ENCODE data around the gene LRRC46.

The LRRC46 gene

GRCh38 chr17:47837401-47838039 lies 6.0 kb downstream of the LRRC46 start:
- no peak overlapping the region for H3K4me3 Mint-ChIP-seq
- H3K27me3 Mint-ChIP-seq = no peaks in the 10 kb centered on the region
- no peaks in the 10 kb centered on the region for H3K9me3 Mint-ChIP-seq (ENCODE audit: low read depth)
- H3K27ac Mint-ChIP-seq = no peak overlapping the region
- no peaks in the 10 kb centered on the region for H3K36me3 Mint-ChIP-seq
- H3K4me1 Mint-ChIP-seq (ENCODE audit: low read depth) = peaks cover 42% of the 10 kb centered on the region

- Mint-ChIP-seq H3K36me3 (no peaks in the 10 kb centered on the region), H3K9me3 (ENCODE audit: low read depth) (no peaks in the 10 kb centered on the region), H3K27me3 (no peaks in the 10 kb centered on the region), H3K4me3 (peak overlapping the region; percentile 20), H3K27ac (no peak overlapping the region), H3K4me1 (ENCODE audit: low read depth) (peaks cover 46% of the 10 kb centered on the region)
Observed at GRCh38 chr17:47838636-47839035, 7.2 kb downstream of the LRRC46 start.

GRCh38 chr17:47839071-47839470 lies 7.6 kb downstream of the LRRC46 start:
- no peak overlapping the region for H3K27ac Mint-ChIP-seq
- H3K9me3 Mint-ChIP-seq (ENCODE audit: low read depth) = no peaks in the 10 kb centered on the region
- no peaks in the 10 kb centered on the region for H3K27me3 Mint-ChIP-seq
- peaks cover 42% of the 10 kb centered on the region for H3K4me1 Mint-ChIP-seq (ENCODE audit: low read depth)
- H3K36me3 Mint-ChIP-seq = no peaks in the 10 kb centered on the region
- H3K4me3 Mint-ChIP-seq = peak overlapping the region; percentile 20

- Mint-ChIP-seq H3K36me3 (no peaks in the 10 kb centered on the region), H3K9me3 (ENCODE audit: low read depth) (no peaks in the 10 kb centered on the region), H3K27me3 (peaks cover under 1% of the 10 kb centered on the region), H3K27ac (peak overlapping the region; percentile 70), H3K4me1 (ENCODE audit: low read depth) (peaks cover 31% of the 10 kb centered on the region), H3K4me3 (peak overlapping the region; percentile 94)
Observed at GRCh38 chr17:47840001-47840741, 8.7 kb downstream of the LRRC46 start.

- peak within 1 kb of the TSS; percentile 70 for H3K27ac Mint-ChIP-seq
- H3K27me3 Mint-ChIP-seq = peaks cover 4% of the 10 kb centered on the region
- H3K4me1 Mint-ChIP-seq (ENCODE audit: low read depth) = peaks cover 25% of the 10 kb centered on the region
- H3K4me3 Mint-ChIP-seq = peak within 1 kb of the TSS; percentile 94
- no peaks in the 10 kb centered on the region for H3K36me3 Mint-ChIP-seq
- H3K9me3 Mint-ChIP-seq (ENCODE audit: low read depth) = no peaks in the 10 kb centered on the region
Observed at GRCh38 chr17:47840742-47841487, 9.4 kb downstream of the LRRC46 start, which contains the start of gene SCRN2. Gene SCRN2 (minus strand): TSS chr17:47841273. CDS start chr17:47840843, 430 bp downstream.

- no peaks in the 10 kb centered on the region for H3K36me3 Mint-ChIP-seq
- peak overlapping the region; percentile 70 for H3K27ac Mint-ChIP-seq
- peaks cover 10% of the 10 kb centered on the region for H3K27me3 Mint-ChIP-seq
- H3K4me1 Mint-ChIP-seq (ENCODE audit: low read depth) = peaks cover 25% of the 10 kb centered on the region
- peak overlapping the region; percentile 94 for H3K4me3 Mint-ChIP-seq
- H3K9me3 Mint-ChIP-seq (ENCODE audit: low read depth) = no peaks in the 10 kb centered on the region
Observed at GRCh38 chr17:47841488-47842291, 10.2 kb downstream of the LRRC46 start.

GRCh38 chr17:47843391-47843730 lies 11.9 kb downstream of the LRRC46 start:
- H3K36me3 Mint-ChIP-seq = no peaks in the 10 kb centered on the region
- H3K9me3 Mint-ChIP-seq (ENCODE audit: low read depth) = no peaks in the 10 kb centered on the region
- peaks cover 13% of the 10 kb centered on the region for H3K27me3 Mint-ChIP-seq
- H3K4me3 Mint-ChIP-seq = no peak overlapping the region
- peaks cover 28% of the 10 kb centered on the region for H3K4me1 Mint-ChIP-seq (ENCODE audit: low read depth)
- no peak overlapping the region for H3K27ac Mint-ChIP-seq

- peaks cover 20% of the 10 kb centered on the region for H3K27me3 Mint-ChIP-seq
- no peak overlapping the region for H3K27ac Mint-ChIP-seq
- H3K9me3 Mint-ChIP-seq (ENCODE audit: low read depth) = no peaks in the 10 kb centered on the region
- no peaks in the 10 kb centered on the region for H3K36me3 Mint-ChIP-seq
- no peak overlapping the region for H3K4me3 Mint-ChIP-seq
- H3K4me1 Mint-ChIP-seq (ENCODE audit: low read depth) = peaks cover 29% of the 10 kb centered on the region
Observed at GRCh38 chr17:47844227-47844626, 12.8 kb downstream of the LRRC46 start.

- peaks cover 28% of the 10 kb centered on the region for H3K4me1 Mint-ChIP-seq (ENCODE audit: low read depth)
- H3K9me3 Mint-ChIP-seq (ENCODE audit: low read depth) = no peaks in the 10 kb centered on the region
- H3K36me3 Mint-ChIP-seq = no peaks in the 10 kb centered on the region
- H3K27me3 Mint-ChIP-seq = peaks cover 26% of the 10 kb centered on the region
- H3K4me3 Mint-ChIP-seq = no peak overlapping the region
- no peak overlapping the region for H3K27ac Mint-ChIP-seq
Observed at GRCh38 chr17:47844814-47845715, 13.6 kb downstream of the LRRC46 start.

- Mint-ChIP-seq H3K27me3 (peaks cover 27% of the 10 kb centered on the region), H3K4me3 (no peak overlapping the region), H3K9me3 (ENCODE audit: low read depth) (no peaks in the 10 kb centered on the region), H3K27ac (no peak overlapping the region), H3K36me3 (no peaks in the 10 kb centered on the region), H3K4me1 (ENCODE audit: low read depth) (peaks cover 29% of the 10 kb centered on the region)
Observed at GRCh38 chr17:47845716-47846075, 14.2 kb downstream of the LRRC46 start.

- Mint-ChIP-seq H3K27ac (no peak overlapping the region), H3K4me1 (ENCODE audit: low read depth) (peaks cover 23% of the 10 kb centered on the region), H3K27me3 (peaks cover 28% of the 10 kb centered on the region), H3K36me3 (no peaks in the 10 kb centered on the region), H3K9me3 (ENCODE audit: low read depth) (no peaks in the 10 kb centered on the region), H3K4me3 (no peak overlapping the region)
Observed at GRCh38 chr17:47846716-47847340, 15.4 kb downstream of the LRRC46 start.

- Mint-ChIP-seq H3K27me3 (peaks cover 35% of the 10 kb centered on the region), H3K36me3 (no peaks in the 10 kb centered on the region), H3K9me3 (ENCODE audit: low read depth) (no peaks in the 10 kb centered on the region), H3K4me1 (ENCODE audit: low read depth) (peaks cover 24% of the 10 kb centered on the region), H3K27ac (no peak overlapping the region), H3K4me3 (no peak overlapping the region)
Observed at GRCh38 chr17:47847341-47848197, 16.1 kb downstream of the LRRC46 start.

GRCh38 chr17:47848198-47848513 lies 16.7 kb downstream of the LRRC46 start:
- H3K27ac Mint-ChIP-seq = no peak overlapping the region
- no peaks in the 10 kb centered on the region for H3K36me3 Mint-ChIP-seq
- H3K4me3 Mint-ChIP-seq = no peak overlapping the region
- H3K9me3 Mint-ChIP-seq (ENCODE audit: low read depth) = no peaks in the 10 kb centered on the region
- peaks cover 36% of the 10 kb centered on the region for H3K27me3 Mint-ChIP-seq
- peaks cover 20% of the 10 kb centered on the region for H3K4me1 Mint-ChIP-seq (ENCODE audit: low read depth)

Measured in activated naive CD8-positive, alpha-beta T cell (primary cell).